Embryonic facial prominence (tissue), 1 donor: Measurements from ENCODE around the gene CEP170B.
"Not testable (repeated sequence)": the region's sequence is repeated elsewhere in the genome, so short reads cannot be mapped to it uniquely, and the experiment has no call there.

Experiments used
- DNase-seq: peaks from one replicate; pipeline ENCODE4 v3.0.0-alpha.2; 2016; ENCODE audit errors: extremely low spot score

CEP170B gene

DNA sequence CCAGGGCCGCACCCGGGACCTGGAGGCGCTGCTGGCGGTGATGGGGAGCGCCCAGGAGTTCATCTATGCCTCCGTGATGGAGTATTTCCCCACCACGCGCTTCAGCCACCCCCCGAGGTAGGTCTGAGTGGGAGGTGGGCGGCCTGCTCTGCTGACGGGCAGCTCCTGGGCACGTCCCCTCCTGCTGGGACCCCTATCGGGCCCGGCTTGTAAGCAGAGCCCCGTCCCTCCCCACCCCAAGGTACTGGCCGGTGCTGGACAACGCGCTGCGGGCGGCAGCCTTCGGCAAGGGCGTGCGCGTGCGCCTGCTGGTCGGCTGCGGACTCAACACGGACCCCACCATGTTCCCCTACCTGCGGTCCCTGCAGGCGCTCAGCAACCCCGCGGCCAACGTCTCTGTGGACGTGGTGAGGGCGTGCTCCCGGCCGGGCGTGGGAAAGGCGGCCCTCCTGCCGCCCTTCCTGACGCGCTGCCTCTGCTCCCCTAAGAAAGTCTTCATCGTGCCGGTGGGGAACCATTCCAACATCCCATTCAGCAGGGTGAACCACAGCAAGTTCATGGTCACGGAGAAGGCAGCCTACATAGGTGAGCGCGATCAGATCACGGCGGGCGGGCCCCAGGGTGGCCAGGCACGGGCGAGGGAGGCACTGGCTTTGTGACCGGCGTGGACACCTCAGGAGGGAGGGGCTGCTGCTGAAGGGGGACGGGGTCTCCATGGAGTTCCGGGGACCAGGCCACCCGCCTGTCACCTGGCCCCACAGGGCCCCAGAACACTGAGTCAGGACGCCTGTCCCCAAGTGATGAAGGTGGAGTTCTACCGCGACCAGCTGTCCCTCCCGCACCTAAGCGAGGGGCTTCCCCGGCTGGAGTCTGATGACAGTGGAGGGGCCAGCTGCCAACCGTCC is 67.0 kb downstream of the CEP170B start:
- no peak for DNase-seq

DNA sequence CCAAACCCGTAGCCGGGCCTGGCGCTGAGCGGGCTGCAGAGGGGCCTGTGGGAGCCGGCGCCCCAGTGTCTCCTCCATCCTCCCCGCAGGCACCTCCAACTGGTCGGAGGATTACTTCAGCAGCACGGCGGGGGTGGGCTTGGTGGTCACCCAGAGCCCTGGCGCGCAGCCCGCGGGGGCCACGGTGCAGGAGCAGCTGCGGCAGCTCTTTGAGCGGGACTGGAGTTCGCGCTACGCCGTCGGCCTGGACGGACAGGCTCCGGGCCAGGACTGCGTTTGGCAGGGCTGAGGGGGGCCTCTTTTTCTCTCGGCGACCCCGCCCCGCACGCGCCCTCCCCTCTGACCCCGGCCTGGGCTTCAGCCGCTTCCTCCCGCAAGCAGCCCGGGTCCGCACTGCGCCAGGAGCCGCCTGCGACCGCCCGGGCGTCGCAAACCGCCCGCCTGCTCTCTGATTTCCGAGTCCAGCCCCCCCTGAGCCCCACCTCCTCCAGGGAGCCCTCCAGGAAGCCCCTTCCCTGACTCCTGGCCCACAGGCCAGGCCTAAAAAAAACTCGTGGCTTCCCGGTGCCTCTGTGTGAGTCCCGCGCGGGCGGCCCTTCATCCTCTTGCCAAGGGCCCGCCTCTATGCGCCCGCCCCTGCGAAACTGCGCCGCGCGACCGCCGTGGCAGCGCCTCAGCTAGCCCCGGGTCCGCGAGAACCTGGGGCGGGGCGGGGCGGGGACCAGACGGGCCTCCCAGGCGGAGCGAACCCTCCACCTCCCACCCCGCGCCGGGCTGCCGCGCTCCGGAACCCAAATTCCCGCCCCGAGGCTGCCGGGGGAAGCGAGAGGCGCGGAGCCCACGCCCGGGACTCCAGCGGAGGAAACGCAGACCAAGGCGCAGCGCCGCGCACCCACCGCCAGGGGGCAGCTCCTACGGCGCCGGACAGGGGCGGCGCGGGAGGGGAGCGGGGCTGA is 67.9 kb downstream of the CEP170B start:
- peak; percentile 36 for DNase-seq

DNA sequence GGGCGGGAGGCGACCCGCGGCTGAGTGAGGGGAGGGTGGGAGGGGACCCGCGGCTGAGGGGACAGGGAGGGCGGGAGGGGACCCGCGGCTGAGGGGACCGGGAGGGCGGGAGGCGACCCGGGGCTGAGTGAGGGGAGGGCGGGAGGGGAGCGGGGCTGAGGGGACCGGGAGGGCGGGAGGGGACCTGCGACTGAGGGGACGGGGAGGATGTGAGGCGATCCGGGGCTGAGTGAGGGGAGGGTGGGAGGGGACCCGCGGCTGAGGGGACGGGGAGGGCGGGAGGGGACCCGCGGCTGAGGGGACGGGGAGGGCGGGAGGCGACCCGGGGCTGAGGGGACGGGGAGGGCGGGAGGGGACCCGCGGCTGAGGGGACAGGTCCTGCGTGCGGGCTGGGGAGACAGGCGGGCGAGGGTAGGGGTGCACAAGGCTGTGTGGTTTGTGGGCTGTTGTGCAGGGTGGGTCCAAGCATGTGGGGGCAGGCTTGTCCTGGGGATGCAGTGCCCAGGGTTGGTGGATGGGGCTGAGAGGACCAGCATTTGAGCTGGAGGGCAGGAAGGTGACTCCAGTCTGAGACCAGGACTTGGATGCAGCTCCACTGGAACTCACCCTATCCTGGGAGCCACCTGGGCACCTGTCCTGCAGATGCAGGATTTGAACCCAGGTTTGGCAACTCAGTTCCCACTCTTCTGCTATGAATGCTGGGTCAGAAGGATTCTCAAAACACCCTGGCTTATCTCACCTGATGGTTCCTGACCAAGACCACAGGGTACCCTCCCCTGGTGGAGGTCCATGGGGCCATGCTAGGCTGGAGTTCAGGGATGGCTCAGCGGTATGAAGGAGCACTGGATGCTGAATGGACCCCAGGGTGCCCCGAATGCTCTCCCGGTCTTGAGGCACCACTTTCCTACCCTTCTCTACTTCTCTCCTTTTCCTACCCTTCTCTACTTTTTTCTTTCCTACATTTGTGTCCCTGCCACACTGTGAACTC is 69.0 kb downstream of the CEP170B start:
- no peak for DNase-seq

DNA sequence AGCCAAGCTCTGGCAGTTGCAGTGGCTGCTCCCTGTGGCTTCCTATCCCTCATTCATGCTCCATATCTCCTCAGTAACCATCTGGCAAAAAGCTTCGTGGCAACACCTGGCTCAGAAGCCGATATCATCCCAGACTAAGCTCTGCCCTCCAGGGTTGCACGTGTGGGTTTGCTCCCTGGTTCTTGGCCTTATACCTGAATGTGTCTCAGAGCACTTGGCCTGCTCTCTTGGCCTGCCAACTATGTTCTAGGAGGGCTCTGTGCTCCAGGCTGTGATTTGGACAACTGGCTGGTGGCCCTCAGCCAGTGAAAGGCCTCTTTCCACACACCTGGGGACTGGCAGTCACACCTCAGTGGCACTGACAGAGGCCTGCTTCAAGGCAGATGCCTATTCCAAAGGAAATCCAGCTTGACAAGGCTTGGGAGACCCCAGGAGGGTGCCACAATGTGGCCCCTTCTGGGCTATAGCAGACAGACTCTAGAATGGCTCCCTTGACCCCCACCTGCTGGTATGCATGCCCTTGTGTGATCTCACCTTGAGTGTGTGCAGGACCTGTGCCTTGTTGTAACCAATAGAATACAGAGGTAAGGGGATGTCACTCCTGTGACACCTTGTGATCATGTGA is 70.1 kb downstream of the CEP170B start:
- no peak for DNase-seq

DNA sequence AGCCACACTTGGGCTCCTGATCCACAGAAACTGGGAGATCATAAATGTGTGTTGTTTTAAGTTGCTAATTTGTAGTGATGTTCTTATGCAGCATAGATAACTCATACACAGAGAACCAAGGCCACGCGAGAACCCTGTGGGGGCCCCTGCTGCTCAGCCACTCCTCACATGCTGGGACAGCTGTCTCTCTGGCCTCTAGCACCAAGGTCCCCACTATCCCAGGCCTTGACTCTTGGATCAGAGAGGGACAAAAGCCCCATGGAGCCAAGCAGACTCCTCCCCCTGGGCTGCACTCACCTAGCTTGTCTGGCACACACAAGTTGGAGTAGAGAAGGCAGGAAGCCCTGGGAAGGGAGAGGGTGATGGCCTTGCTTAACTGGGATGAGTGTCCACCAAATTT is 70.9 kb downstream of the CEP170B start:
- DNase-seq, result no peak

DNA sequence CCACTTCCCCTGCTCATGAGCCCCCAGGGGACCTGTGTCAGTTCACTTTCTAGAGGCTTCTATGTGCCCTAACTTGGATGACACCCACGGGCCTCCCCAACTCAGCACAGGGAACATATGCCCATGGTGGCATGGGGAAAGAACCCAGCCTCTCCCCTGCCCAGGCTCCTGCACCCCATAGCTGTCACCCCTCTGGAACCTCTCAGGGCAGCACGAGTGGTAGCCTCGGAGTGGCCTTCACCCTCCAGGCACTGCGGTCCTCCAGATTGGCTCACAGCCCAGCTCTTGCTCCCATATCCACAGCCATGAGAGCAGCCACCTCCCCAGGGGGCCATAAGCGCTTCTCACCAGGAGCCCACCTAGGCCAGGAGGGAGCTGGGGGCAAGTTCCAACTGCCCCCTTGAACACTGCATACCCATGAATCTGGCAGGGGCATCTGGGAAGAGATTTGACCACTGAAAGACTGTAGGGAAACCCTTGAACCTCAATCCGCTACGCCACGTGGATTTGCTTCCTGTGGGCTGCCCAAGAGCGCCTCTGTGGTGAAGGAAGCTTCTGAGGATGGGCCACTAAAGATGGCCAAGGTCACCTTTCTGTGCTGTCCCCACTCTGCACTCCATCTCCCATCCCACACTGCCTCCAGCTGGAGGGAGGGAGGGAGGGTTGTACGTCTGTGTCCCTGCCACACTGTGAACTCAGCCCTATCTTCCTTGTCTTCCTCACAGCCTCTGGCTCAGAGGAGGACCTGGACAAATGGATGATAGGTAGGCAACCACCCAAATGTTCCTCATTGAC is 71.5 kb downstream of the CEP170B start:
- DNase-seq, result no peak

DNA sequence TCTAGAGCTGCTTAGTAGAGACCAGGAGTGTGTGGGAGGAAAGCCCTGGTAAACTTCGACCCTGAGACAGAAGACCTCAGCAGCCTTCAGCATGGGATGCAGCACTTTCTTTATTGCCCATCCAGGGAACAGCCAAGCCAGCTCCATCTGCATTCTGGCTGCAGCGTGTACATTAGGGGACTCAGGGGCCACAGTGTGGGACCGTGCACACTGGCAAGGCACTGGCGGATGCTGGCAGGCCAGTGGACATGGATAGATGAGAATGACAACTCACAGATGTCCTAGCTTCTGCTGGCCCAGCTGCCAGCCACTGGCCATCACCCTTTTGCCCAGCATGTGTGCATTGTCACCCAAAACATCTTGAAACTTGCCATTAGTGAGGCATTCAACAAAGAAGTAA is 72.1 kb downstream of the CEP170B start:
- DNase-seq, result no peak

DNA sequence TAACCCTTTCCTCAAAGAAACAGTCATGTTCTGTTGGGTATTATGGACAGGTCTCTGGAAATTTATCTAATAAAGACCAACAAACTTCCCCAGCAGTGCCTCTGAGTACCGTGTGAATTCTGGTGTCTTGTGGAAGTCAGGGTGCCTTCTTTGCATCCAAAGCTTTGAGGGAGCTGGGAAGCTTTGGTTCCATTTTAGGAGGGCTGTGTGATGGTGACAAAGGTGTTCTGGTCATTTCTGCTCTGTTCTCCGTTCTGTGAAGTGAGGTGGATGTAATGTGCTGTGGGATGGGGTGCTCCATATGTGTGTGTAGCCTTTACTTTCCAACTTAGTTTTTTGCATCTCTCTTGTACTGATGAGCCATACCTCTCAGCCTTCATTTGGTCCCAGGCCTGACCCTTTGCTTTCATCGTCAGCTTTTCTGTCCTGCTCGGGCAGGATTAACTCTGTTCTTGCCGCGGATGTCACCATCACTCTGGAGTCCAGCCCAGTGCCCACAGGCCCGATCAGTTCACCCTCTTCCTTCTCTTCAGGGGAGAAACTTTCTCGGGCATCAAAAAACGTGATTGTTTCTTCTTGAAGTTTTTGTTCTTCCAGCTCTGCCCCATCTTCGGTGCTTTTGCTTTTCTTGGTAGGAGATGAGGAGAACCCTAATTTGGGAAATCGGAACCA is 72.8 kb downstream of the CEP170B start:
- DNase-seq, result no peak

DNA sequence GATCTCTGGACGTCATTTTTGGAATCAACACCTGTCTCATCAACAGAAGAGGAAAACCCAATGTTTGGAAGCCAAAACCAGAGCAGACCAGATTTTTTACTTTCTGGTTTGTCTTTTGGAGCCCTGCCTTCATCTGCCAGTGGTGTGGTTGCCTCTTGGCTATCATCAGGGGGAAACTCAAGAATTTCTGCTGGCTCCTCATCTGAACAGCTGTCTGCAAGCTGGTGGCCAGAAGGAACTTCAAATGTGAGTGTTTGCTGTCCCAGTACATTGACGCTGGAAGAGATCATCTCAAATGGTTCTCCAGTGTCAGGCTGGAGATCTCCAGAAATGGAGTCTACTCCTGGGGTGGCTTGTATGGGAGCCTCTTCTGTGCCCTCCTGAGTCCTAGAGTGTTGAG is 73.4 kb downstream of the CEP170B start:
- DNase-seq, result no peak

DNA sequence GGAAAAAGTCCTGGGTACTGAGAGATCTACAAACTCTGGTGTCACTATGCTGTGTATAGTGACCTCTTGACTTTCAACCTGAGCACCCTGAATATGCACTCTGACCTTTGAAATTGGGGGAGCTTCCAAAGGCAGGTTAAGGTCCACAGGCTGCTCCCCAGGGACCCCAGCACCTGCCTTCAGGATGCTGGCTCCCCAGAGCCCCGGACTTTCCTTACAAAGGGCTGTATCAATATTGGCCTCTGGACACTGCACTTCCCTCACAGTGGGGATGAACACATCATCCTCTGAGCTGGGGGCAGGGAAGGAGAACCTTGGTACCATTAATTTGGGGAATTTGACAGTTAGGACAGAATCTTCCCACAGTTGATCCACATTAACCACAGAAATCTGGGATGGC is 73.9 kb downstream of the CEP170B start:
- DNase-seq, result no peak

DNA sequence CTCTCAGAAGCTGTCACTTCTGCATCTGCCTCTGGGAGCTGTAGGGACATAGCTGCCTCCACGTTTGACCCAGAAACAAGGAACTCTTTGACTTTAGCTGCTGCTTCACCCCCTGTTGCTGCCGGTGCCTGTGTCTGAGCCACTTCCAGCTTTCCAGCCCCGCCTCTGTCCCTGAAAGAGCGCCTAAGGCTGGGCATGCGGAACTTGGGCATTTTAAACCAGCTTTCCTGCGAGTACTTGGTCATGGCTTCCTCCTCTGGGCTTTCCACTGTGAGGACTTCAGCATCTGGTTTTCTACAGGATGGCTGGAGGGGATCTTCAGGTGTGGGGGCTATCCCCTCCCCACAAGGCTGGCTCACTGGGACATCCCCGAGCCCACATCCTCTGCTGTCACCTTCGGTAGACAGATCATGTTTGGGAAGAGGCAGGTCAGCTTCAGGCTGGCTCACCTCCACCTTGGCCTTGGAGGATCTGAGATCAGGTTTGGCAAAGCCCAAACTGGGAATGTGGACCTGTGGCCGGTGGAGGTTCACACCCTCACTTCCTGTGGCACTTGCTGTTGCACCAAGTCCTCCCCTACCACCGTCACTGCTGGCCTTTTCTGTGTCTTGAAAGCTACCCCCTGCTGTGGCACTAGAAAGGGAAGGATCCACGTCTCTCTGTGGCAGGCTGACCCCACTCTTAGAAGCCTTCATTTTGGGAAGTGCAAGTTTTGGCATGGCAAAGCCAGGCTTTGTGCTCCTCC is 74.8 kb downstream of the CEP170B start:
- DNase-seq, result no peak

DNA sequence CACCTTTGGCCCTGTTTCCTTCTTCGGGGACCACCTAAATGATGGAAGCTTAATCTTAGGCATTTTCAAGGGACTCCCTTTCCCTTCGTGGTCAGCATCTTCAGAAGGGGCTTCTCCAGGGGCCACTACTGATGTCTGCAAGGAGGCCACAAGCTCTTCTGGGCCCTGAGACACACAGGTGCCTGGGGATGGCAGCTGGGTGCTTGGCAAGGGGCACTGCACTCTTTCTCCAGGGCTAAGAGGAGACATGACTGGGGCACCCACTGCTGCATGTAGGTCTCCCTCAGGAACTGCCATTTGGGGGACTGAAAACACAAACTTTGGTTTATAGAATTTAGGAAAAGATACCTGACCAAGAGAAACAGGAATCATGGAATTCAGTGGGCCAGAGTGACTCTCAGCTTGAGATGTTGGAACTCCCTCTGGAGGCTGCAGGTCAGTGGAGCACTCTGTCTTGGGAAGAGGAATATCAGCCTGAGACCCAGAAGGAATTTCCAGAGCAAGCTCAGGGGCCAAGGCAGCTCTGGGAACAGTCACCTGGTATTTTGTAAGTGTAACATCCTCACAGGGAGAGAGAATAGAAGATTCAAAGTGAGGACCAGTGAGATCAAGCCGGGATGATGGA is 75.6 kb downstream of the CEP170B start:
- no peak for DNase-seq

DNA sequence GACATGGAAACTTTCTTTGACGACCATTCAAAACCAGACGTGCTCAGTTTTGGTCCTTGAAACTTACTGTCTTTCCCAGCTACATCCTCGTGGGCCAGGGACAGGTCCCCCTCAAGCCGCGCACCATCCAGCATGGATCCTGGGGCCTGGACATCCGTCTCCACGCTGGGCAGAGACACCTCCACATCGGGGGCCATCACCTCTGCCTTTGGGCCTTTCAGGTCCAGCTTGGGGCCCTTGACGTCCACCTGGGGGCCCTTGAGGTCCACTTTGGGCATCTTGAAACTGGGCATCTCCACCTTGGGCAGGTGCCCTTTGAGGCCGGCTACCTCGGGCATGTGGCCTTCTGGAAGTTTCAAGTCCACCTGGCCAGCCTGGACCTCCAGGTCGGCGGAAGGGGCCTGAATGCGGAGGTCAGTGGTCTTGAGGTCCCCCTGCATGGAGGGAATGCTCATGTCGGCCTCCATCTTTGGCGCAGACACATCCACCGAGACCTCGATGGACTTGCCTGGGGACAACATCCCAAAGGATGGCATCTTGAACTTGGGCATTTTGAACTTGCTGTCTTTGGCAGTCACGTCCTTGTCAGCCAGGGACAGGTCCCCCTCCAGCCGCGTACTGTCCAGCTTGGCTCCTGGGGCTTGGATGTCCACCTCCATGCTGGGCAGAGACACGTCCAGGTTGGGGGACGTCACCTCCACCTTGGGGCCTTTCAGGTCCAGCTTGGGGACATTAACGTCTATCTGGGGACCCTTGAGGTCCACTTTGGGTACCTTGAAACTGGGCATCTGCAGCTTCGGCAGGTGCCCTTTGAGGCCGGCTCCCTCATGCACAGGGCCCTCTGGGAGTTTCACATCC is 76.7 kb downstream of the CEP170B start:
- no peak for DNase-seq

DNA sequence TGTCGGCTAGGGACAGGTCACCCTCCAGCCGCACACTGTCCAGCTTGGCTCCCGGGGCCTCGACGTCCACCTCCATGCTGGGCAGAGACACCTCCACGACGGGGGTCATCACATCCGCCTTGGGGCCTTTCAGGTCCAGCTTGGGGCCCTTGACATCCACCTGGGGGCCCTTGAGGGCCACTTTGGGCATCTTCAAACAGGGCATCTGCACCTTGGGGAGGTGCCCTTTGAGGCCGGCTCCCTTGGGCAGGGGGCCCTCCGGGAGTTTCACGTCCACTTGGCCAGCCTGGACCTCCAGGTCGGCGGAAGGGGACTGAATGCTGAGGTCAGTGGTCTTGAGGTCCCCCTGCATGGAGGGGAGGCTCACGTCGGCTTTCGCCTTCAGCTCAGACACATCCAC is 77.5 kb downstream of the CEP170B start:
- DNase-seq, result no peak

DNA sequence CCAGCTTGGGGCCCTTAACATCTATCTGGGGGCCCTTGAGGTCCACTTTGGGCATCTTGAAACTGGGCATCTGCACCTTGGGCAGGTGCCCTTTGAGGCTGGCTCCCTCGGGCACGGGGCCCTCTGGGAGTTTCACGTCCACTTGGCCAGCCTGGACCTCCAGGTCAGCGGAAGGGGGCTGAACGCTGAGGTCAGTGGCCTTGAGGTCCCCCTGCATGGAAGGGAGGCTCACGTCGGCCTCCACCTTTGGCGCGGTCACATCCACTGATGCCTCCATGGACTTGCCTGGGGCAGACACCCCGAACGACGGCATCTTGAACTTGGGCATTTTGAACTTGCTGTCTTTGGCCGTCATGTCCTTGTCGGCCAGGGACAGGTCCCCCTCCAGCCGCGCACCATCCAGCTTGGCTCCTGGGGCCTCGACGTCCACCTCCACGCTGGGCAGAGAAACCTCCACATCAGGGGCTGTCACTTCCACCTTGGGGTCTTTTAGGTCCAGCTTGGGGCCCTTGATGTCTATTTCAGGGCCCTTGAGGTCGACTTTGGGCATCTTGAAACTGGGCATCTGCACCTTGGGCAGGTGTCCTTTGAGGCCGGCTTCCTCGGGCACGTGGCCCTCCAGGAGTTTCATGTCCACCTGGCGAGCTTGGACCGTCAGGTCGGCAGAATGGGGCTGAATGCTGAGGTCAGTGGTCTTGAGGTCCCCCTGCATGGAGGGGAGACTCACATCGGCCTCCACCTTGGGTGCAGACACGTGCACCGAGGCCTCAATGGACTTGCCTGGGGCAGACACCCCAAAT is 78.3 kb downstream of the CEP170B start:
- not testable (repeated sequence) for DNase-seq

DNA sequence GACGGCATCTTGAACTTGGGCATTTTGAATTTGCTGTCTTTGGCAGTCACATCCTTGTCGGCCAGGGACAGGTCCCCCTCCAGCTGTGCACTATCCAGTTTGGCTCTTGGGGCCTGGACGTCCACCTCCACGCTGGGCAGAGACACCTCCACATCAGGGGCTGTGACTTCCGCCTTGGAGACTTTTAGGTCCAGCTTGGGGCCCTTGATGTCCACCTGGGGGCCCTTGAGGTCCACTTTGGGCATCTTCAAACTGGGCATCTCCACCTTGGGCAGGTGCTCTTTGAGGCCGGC is 78.9 kb downstream of the CEP170B start:
- not testable (repeated sequence) for DNase-seq
